Stimulated activated CD4-positive, alpha-beta T cell treated with anti-CD3 and anti-CD28 coated beads, Interleukin-12 subunit alpha, Interleukin-12 subunit beta, amount 100 ng/mL, for 48 hours (primary cell): Measurements from ENCODE around the gene SELENON.
"Not testable (repeated sequence)": the region's sequence is repeated elsewhere in the genome, so short reads cannot be mapped to it uniquely, and the experiment has no call there.

ENCODE experiments used
- DNase-seq, 3 donors: peaks; one replicate each; pipeline ENCODE4 v3.0.0-alpha.2; 2020; ENCODE audit warnings: low read depth in 2 of 3, low spot score in 1 of 3

The SELENON gene

GRCh38 chr1:25826571-25826970 is 26.6 kb downstream of the SELENON start:
- DNase-seq = no peak

- no peak for DNase-seq
These were observed 28.5 kb downstream of the SELENON start for GRCh38 chr1:25828491-25828890.

GRCh38 chr1:25829046-25829445 is 29.1 kb downstream of the SELENON start:
- no peak for DNase-seq

GRCh38 chr1:25831569-25832196 is 31.7 kb downstream of the SELENON start:
- no peak for DNase-seq

GRCh38 chr1:25832336-25833037 is 32.5 kb downstream of the SELENON start:
- DNase-seq = no peak

GRCh38 chr1:25833158-25833557 is 33.2 kb downstream of the SELENON start:
- no peak for DNase-seq

GRCh38 chr1:25834894-25835293 is 34.9 kb downstream of the SELENON start:
- DNase-seq = no peak

GRCh38 chr1:25836695-25837094 is 36.7 kb downstream of the SELENON start:
- no peak for DNase-seq

- no peak for DNase-seq
These were observed 37.4 kb downstream of the SELENON start for GRCh38 chr1:25837262-25837875.

- DNase-seq = not testable (repeated sequence)
These were observed 39.8 kb downstream of the SELENON start for GRCh38 chr1:25839808-25840207.

GRCh38 chr1:25843483-25843882 is 43.5 kb downstream of the SELENON start:
- no peak for DNase-seq

- DNase-seq = no peak
These were observed 44.7 kb downstream of the SELENON start for GRCh38 chr1:25844536-25845337.

GRCh38 chr1:25845664-25846063 is 45.7 kb downstream of the SELENON start:
- DNase-seq = no peak

GRCh38 chr1:25847929-25848328 is 47.9 kb downstream of the SELENON start:
- no peak for DNase-seq

GRCh38 chr1:25848531-25848930 is 48.5 kb downstream of the SELENON start:
- DNase-seq = no peak

GRCh38 chr1:25854554-25854953 is 54.6 kb downstream of the SELENON start:
- DNase-seq = no peak

GRCh38 chr1:25856856-25857255 is 56.9 kb downstream of the SELENON start:
- DNase-seq = no peak

- no peak for DNase-seq
These were observed 58.5 kb downstream of the SELENON start for GRCh38 chr1:25858494-25858893.

GRCh38 chr1:25858906-25859789 is 59.2 kb downstream of the SELENON start, which contains the start of gene AUNIP:
AUNIP (minus strand) TSS chr1:25859457; CDS start chr1:25859357, 100 bp downstream.
- DNase-seq = peak; percentile 82 to 91 (median 84)
